ENCODE data around the gene TMEM119. TPM values are rescaled to one million over a fixed set of nuclear protein-coding genes. Genes with fewer than 3 reads are reported as not detected.
A peak's percentile ranks its signal among the peaks of the same experiment; 100 is the strongest.

TMEM119 gene
- total RNA-seq, 1 donor from 2014 or later, result 0.72 TPM

GRCh38 chr12:108599541-108599940, 1.7 kb upstream of the TMEM119 start:
- H3K4me1 Mint-ChIP-seq, result peaks cover 7% of the 10 kb centered on the region
- no peaks in the 10 kb centered on the region for H3K36me3 Mint-ChIP-seq (ENCODE audit: low read depth)
- peak overlapping the region; percentile 92 for H3K27ac Mint-ChIP-seq (ENCODE audit: unreplicated experiment)
- TF ChIP-seq CTCF (conservative IDR thresholded peaks at IDR 0.05), result no peak
- H3K27me3 Mint-ChIP-seq (ENCODE audit: low read depth), result no peaks in the 10 kb centered on the region
- DNase-seq (ENCODE audit: low read depth, low spot score), result no peak
- no peaks in the 10 kb centered on the region for H3K9me3 Mint-ChIP-seq
- no peak overlapping the region for H3K4me3 Mint-ChIP-seq

GRCh38 chr12:108598553-108599250, 818 bp upstream of the TMEM119 start:
- no peak for DNase-seq (ENCODE audit: low read depth, low spot score)
- peaks cover 7% of the 10 kb centered on the region for H3K4me1 Mint-ChIP-seq
- no peak for TF ChIP-seq CTCF (conservative IDR thresholded peaks at IDR 0.05)
- no peaks in the 10 kb centered on the region for H3K36me3 Mint-ChIP-seq (ENCODE audit: low read depth)
- H3K4me3 Mint-ChIP-seq, result no peak overlapping the region
- peak overlapping the region; percentile 92 for H3K27ac Mint-ChIP-seq (ENCODE audit: unreplicated experiment)
- H3K9me3 Mint-ChIP-seq, result no peaks in the 10 kb centered on the region
- no peaks in the 10 kb centered on the region for H3K27me3 Mint-ChIP-seq (ENCODE audit: low read depth)

- Mint-ChIP-seq H3K27me3 (ENCODE audit: low read depth) (no peaks in the 10 kb centered on the region), H3K27ac (ENCODE audit: unreplicated experiment) (no peak overlapping the region), H3K4me3 (no peak overlapping the region), H3K36me3 (ENCODE audit: low read depth) (no peaks in the 10 kb centered on the region), H3K4me1 (peaks cover 7% of the 10 kb centered on the region), H3K9me3 (no peaks in the 10 kb centered on the region)
- DNase-seq (ENCODE audit: low read depth, low spot score), result no peak
- no peak for TF ChIP-seq CTCF (conservative IDR thresholded peaks at IDR 0.05)
Observed at GRCh38 chr12:108596854-108597558, 878 bp downstream of the TMEM119 start.

GRCh38 chr12:108595711-108596647, 1.9 kb downstream of the TMEM119 start:
- Mint-ChIP-seq H3K4me3 (no peak overlapping the region), H3K36me3 (ENCODE audit: low read depth) (no peaks in the 10 kb centered on the region), H3K27me3 (ENCODE audit: low read depth) (no peaks in the 10 kb centered on the region), H3K27ac (ENCODE audit: unreplicated experiment) (no peak overlapping the region), H3K9me3 (no peaks in the 10 kb centered on the region), H3K4me1 (peaks cover 7% of the 10 kb centered on the region)
- TF ChIP-seq CTCF (conservative IDR thresholded peaks at IDR 0.05), result no peak
- no peak for DNase-seq (ENCODE audit: low read depth, low spot score)

GRCh38 chr12:108594960-108595710, 2.7 kb downstream of the TMEM119 start:
- Mint-ChIP-seq H3K27me3 (ENCODE audit: low read depth) (no peaks in the 10 kb centered on the region), H3K36me3 (ENCODE audit: low read depth) (no peaks in the 10 kb centered on the region), H3K4me1 (peaks cover 7% of the 10 kb centered on the region), H3K27ac (ENCODE audit: unreplicated experiment) (no peak overlapping the region), H3K4me3 (no peak overlapping the region), H3K9me3 (no peaks in the 10 kb centered on the region)
- no peak for TF ChIP-seq CTCF (conservative IDR thresholded peaks at IDR 0.05)
- DNase-seq (ENCODE audit: low read depth, low spot score), result no peak
